A549 (cell line): ENCODE data around the gene CILP2.

Experiments used
- BHLHE40 ChIP-seq: IDR thresholded peaks from 2 replicates; pipeline ENCODE4 v1.6.1; 2012; ENCODE audit warnings: low read depth, low read length, inconsistent platforms
- EP300 ChIP-seq, 2 experiments: fragments of >200 bp; sonication (Bioruptor Twin); formaldehyde crosslinking; IDR thresholded peaks; 2 replicates in 1 of 2; 3 replicates in 1 of 2; pipeline ENCODE4 v1.6.1; 2016 to 2017
- HDAC2 ChIP-seq: fragments of 200-600 bp; sonication (generic); IDR thresholded peaks from 2 replicates; pipeline ENCODE4 v1.6.1; 2016
- POLR2A ChIP-seq: IDR thresholded peaks from 2 replicates; pipeline ENCODE4 v1.6.1; 2012; ENCODE audit warnings: mild to moderate bottlenecking, low read length
- RFX5 ChIP-seq: fragments of 450-650 bp; IDR thresholded peaks from 2 replicates; pipeline ENCODE4 v1.7.1; 2014; ENCODE audit warnings: antibody characterized with exemption, mild to moderate bottlenecking, moderate library complexity
- ZSCAN20 ChIP-seq: fragments of 250-450 bp; sonication (Bioruptor Pico); IDR thresholded peaks from 2 replicates; pipeline ENCODE4 v1.8.0; 2022; ENCODE audit warnings: mild to moderate bottlenecking, moderate library complexity
- TF ChIP-seq, protein P1 (sequence below): fragments of >200 bp; sonication (Bioruptor Twin); formaldehyde crosslinking; IDR thresholded peaks from 3 replicates; pipeline ENCODE4 v1.5.1; 2016
- TF ChIP-seq, protein P2 (sequence below): fragments of 250-450 bp; sonication (Bioruptor Pico); IDR thresholded peaks from 2 replicates; pipeline ENCODE4 v1.5.0; 2021; ENCODE audit warnings: mild to moderate bottlenecking, moderate library complexity, borderline replicate concordance

DNA sequence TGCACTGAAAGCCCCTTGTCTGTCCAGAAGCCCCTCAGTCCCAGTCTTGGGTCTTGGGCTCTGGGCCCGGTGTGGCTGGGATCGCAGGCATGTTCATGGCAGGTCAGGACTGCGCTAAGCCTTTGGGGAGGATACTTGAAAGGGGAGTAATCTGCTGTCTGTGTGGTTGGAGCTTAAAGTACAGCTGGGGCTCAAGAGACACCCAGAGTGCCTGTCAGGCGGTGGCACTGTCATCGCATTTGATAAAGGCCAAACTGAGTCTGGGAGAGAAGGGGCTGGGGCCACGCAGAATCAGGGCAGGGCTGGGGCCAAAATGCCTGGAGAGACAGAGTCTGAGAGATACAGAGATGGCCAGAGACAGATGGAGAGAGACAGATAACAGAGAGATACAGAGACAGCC is 4.2 kb upstream of the CILP2 start:
- TF ChIP-seq, protein P1, sequence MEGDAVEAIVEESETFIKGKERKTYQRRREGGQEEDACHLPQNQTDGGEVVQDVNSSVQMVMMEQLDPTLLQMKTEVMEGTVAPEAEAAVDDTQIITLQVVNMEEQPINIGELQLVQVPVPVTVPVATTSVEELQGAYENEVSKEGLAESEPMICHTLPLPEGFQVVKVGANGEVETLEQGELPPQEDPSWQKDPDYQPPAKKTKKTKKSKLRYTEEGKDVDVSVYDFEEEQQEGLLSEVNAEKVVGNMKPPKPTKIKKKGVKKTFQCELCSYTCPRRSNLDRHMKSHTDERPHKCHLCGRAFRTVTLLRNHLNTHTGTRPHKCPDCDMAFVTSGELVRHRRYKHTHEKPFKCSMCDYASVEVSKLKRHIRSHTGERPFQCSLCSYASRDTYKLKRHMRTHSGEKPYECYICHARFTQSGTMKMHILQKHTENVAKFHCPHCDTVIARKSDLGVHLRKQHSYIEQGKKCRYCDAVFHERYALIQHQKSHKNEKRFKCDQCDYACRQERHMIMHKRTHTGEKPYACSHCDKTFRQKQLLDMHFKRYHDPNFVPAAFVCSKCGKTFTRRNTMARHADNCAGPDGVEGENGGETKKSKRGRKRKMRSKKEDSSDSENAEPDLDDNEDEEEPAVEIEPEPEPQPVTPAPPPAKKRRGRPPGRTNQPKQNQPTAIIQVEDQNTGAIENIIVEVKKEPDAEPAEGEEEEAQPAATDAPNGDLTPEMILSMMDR = no peak
- TF ChIP-seq RFX5 (no peak), HDAC2 (no peak), EP300 (IDR thresholded peaks at IDR 0.05) (no peak), POLR2A (no peak), ZSCAN20 (CRISPR knock-in tag) (no peak), BHLHE40 (no peak)
- TF ChIP-seq, protein P2, sequence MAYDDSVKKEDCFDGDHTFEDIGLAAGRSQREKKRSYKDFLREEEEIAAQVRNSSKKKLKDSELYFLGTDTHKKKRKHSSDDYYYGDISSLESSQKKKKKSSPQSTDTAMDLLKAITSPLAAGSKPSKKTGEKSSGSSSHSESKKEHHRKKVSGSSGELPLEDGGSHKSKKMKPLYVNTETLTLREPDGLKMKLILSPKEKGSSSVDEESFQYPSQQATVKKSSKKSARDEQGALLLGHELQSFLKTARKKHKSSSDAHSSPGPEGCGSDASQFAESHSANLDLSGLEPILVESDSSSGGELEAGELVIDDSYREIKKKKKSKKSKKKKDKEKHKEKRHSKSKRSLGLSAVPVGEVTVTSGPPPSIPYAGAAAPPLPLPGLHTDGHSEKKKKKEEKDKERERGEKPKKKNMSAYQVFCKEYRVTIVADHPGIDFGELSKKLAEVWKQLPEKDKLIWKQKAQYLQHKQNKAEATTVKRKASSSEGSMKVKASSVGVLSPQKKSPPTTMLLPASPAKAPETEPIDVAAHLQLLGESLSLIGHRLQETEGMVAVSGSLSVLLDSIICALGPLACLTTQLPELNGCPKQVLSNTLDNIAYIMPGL (CRISPR knock-in tag) = no peak
